K562 (cell line): ENCODE data around the gene TRPM6. TPM values are rescaled to one million over a fixed set of nuclear protein-coding genes. Genes with fewer than 3 reads are reported as not detected.
A peak's percentile ranks its signal among the peaks of the same experiment; 100 is the strongest.

ENCODE experiments used
- ATAC-seq: fragments of 200-7000 bp; cut with Tn5 transposase; 3 replicates; pipeline ENCODE4 v1.9.1; 2020; ENCODE audit warnings: moderate library complexity
- BruUV-seq: library from RNA; stranded (reverse); fragments of 400-500 nt; replicated peaks from 2 replicates; lab custom pipeline; 2021; lab: Mats Ljungman, UMichigan
- CTCF ChIA-PET: fragments of 300-600 bp; formaldehyde crosslinking; extraction: SDS; loops from one replicate; lab custom pipeline; 2021; ENCODE audit warnings: low intra/inter-chr PET ratio; lab: Yijun Ruan, JAX
- POLR2A ChIA-PET: fragments of 300-600, 350-650 bp; sonication (Branson Sonifier 250); formaldehyde crosslinking; extraction: SDS; loops from one replicate; lab custom pipeline; 2021; ENCODE audit warnings: antibody characterized with exemption, inconsistent platforms; lab: Yijun Ruan, JAX
- DNase-seq, 4 experiments: peaks; one replicate each; pipeline versions ENCODE4 v3.0.0 to v3.0.0-alpha.2; 2011 to 2018; ENCODE audit warnings: low spot score in 3 of 4, mixed read lengths in 3 of 4; ENCODE audit errors: extremely low read depth in 1 of 4
- FAIRE-seq: peaks from 2 replicates; lab custom pipeline; 2011; peaks lifted over from hg19 to GRCh38; lab: Jason Lieb, UNC
- H2AFZ ChIP-seq: 2 replicates; pipeline ENCODE4 v1.6.0; 2011; ENCODE audit warnings: low read depth, low read length, control low read depth, inconsistent platforms
- H3K27ac ChIP-seq: fragments of 200-600 bp; 3 replicates; pipeline ENCODE4 v1.8.0; 2011; ENCODE audit warnings: low read depth, mild to moderate bottlenecking, control low read depth, inconsistent platforms, low read length, moderate library complexity, mixed read lengths; ENCODE audit errors: extremely low read depth
- H3K27me3 ChIP-seq, 2 experiments: fragments of 300-600 bp in 1 of 2; 2 replicates in 1 of 2; 3 replicates in 1 of 2; pipeline versions ENCODE4 v1.6.0 to v1.8.0; 2011; ENCODE audit warnings: inconsistent platforms in 2 of 2, low read length in 2 of 2, mild to moderate bottlenecking in 1 of 2, mixed read lengths in 1 of 2, moderate library complexity in 1 of 2; ENCODE audit not compliant: control insufficient read depth in 2 of 2, insufficient read depth in 2 of 2
- H3K36me3 ChIP-seq: fragments of 300-600 bp; 3 replicates; pipeline ENCODE4 v1.8.0; 2011; ENCODE audit warnings: mild to moderate bottlenecking, low read length, inconsistent platforms; ENCODE audit not compliant: control insufficient read depth, insufficient read depth
- H3K4me1 ChIP-seq, 2 experiments: fragments of 200-600 bp in 1 of 2; replicated peaks in 1 of 2; 2 replicates in 1 of 2; 3 replicates in 1 of 2; pipeline versions ENCODE4 v1.5.1 to v1.8.0; 2011; ENCODE audit warnings: inconsistent platforms in 2 of 2, low read length in 2 of 2, mild to moderate bottlenecking in 1 of 2, mixed read lengths in 1 of 2, moderate library complexity in 1 of 2; ENCODE audit not compliant: control insufficient read depth in 2 of 2, insufficient read depth in 2 of 2
- H3K4me2 ChIP-seq: 2 replicates; pipeline ENCODE4 v1.6.1; 2011; ENCODE audit warnings: low read length, control low read depth, inconsistent platforms, mixed read lengths; ENCODE audit not compliant: insufficient read depth
- H3K4me3 ChIP-seq: fragments of 200-600 bp; sonication (generic), shearing (Covaris generic); 2 replicates; pipeline ENCODE4 v1.5.1; 2016; ENCODE audit warnings: control low read depth, inconsistent platforms
- H3K79me2 ChIP-seq: fragments of 200-600 bp; 3 replicates; pipeline ENCODE4 v1.8.0; 2011; ENCODE audit warnings: low read length, inconsistent platforms; ENCODE audit not compliant: control insufficient read depth, insufficient read depth
- H3K9ac ChIP-seq, 2 experiments: 2 replicates each; pipeline versions ENCODE4 v1.6.0 to v1.6.1; 2011; ENCODE audit warnings: low read depth in 2 of 2, low read length in 2 of 2, control low read depth in 1 of 2, inconsistent platforms in 1 of 2, mild to moderate bottlenecking in 1 of 2, mixed read lengths in 1 of 2; ENCODE audit not compliant: insufficient read depth in 1 of 2
- H3K9me1 ChIP-seq: one replicate; pipeline ENCODE4 v1.6.0; 2011; ENCODE audit warnings: inconsistent platforms, mild to moderate bottlenecking, low read length, moderate library complexity; ENCODE audit not compliant: control insufficient read depth, insufficient read depth
- H3K9me3 ChIP-seq: replicated peaks from 2 replicates; pipeline ENCODE4 v1.5.1; 2011; ENCODE audit warnings: low read depth, low read length, inconsistent platforms; ENCODE audit not compliant: control insufficient read depth, insufficient read depth
- H4K20me1 ChIP-seq: replicated peaks from 2 replicates; pipeline ENCODE4 v1.6.1; 2011; ENCODE audit warnings: low read length, inconsistent platforms, mixed read lengths; ENCODE audit not compliant: control insufficient read depth, insufficient read depth
- BCOR ChIP-seq: fragments of 450-650 bp; IDR thresholded peaks from 2 replicates; pipeline ENCODE4 v1.6.1; 2016
- C11orf30 ChIP-seq: fragments of 450-650 bp; IDR thresholded peaks from 2 replicates; pipeline ENCODE4 v1.6.1; 2016; ENCODE audit warnings: low read depth, mild to moderate bottlenecking
- HEY1 ChIP-seq: fragments of 250-450 bp; sonication (Bioruptor Pico); IDR thresholded peaks from 2 replicates; pipeline ENCODE4 v1.5.0; 2020; ENCODE audit warnings: mild to moderate bottlenecking, moderate library complexity, borderline replicate concordance
- KDM1A ChIP-seq, 2 experiments: fragments of 450-650 bp; IDR thresholded peaks; 2 replicates each; pipeline ENCODE4 v1.6.1; 2016; ENCODE audit warnings: mild to moderate bottlenecking in 2 of 2
- MAFF ChIP-seq: IDR thresholded peaks from 2 replicates; pipeline ENCODE4 v1.6.1; 2012; ENCODE audit warnings: low read length, improper control_type of control experiment
- MAFG ChIP-seq: fragments of 450-650 bp; conservative IDR thresholded peaks from 2 replicates; pipeline ENCODE4 v1.6.1; 2016; ENCODE audit warnings: missing genetic modification characterization, missing compliant biosample characterization
- MAFK ChIP-seq: IDR thresholded peaks from 2 replicates; pipeline ENCODE4 v1.6.1; 2011; ENCODE audit warnings: low read length, improper control_type of control experiment
- MTA3 ChIP-seq: fragments of 450-650 bp; formaldehyde crosslinking; IDR thresholded peaks from 2 replicates; pipeline ENCODE4 v1.6.1; 2017; ENCODE audit warnings: mild to moderate bottlenecking, borderline replicate concordance
- PCBP1 ChIP-seq: fragments of 200-400 bp; formaldehyde crosslinking; IDR thresholded peaks from 2 replicates; pipeline ENCODE4 v1.6.1; 2018; ENCODE audit warnings: mild to moderate bottlenecking, low read depth, low read length; ENCODE audit not compliant: poor library complexity, severe bottlenecking
- PHB2 ChIP-seq: fragments of 450-650 bp; IDR thresholded peaks from 2 replicates; pipeline ENCODE4 v1.6.1; 2017; ENCODE audit warnings: low read depth
- RBFOX2 ChIP-seq: fragments of 200-400 bp; formaldehyde crosslinking; IDR thresholded peaks from 2 replicates; pipeline ENCODE4 v1.6.1; 2017; ENCODE audit warnings: low read depth, mild to moderate bottlenecking, low read length, moderate library complexity
- SMAD3 ChIP-seq: fragments of 450-650 bp; formaldehyde crosslinking; conservative IDR thresholded peaks from 2 replicates; pipeline ENCODE4 v1.4.0; 2020; ENCODE audit warnings: mild to moderate bottlenecking
- TARDBP ChIP-seq: fragments of 450-650 bp; IDR thresholded peaks from 2 replicates; pipeline ENCODE4 v1.6.1; 2016
- USF2 ChIP-seq: sonication (generic); formaldehyde crosslinking; IDR thresholded peaks from 2 replicates; pipeline ENCODE4 v1.5.0; 2020; ENCODE audit warnings: missing genetic modification reagents
- ZNF316 ChIP-seq: fragments of 450-650 bp; IDR thresholded peaks from 2 replicates; pipeline ENCODE4 v1.6.1; 2016
- ZNF644 ChIP-seq: fragments of 200-800 bp; sonication (Bioruptor generic); IDR thresholded peaks from 2 replicates; pipeline ENCODE4 v1.6.1; 2016; ENCODE audit warnings: low read depth, missing genetic modification characterization, missing compliant biosample characterization
- WGBS: fragments of 100-300 bp; shearing (Covaris generic); methylation state at CpG from one replicate; pipeline ENCODE4 v1.1.6; 2016; ENCODE audit warnings: low coverage, mixed read lengths; ENCODE audit not compliant: insufficient coverage; ENCODE audit errors: missing lambda C conversion rate; 5-methylcytosine and 5-hydroxymethylcytosine counted together
- in situ Hi-C: fragments of 300-500 bp; cut with MboI; formaldehyde crosslinking; loops from 4 replicates; pipeline ENCODE4 v1.15.0; 2018; ENCODE audit warnings: inconsistent platforms, mixed read lengths
- intact Hi-C: fragments of 100-400 bp; cut with micrococcal nuclease; formaldehyde crosslinking; loops from 2 replicates; pipeline ENCODE4 v1.14.2; 2022
- polyA plus RNA-seq, 8 experiments: library from polyadenylated mRNA; depleted of rRNA in 4 of 8; stranded (reverse) in 5 of 8; unstranded in 3 of 8; fragments of >200 nt; fragmentation: Nextera tagmentation in 2 of 8; fragmentation: Illumina TruSeq in 1 of 8; extraction: Ambion mirVana in 2 of 8; extraction: Trizol in 1 of 8; gene quantifications; 2 replicates each; pipeline versions ENCODE4 v1.2.1 to v1.2.3, GENCODE V29; 2011 to 2014; ENCODE audit warnings: inconsistent platforms in 1 of 8, missing spikeins in 1 of 8
- total RNA-seq, 7 experiments: library from RNA; depleted of rRNA in 6 of 7; stranded (reverse); fragments of >200 nt in 6 of 7; fragmentation: Illumina TruSeq in 2 of 7; extraction: Trizol in 2 of 7; gene quantifications; 2 replicates each; pipeline versions ENCODE4 v1.2.1 to v1.2.3, GENCODE V29; 2011 to 2021; ENCODE audit warnings: low replicate concordance in 1 of 7

TRPM6 gene
- total and polyA plus RNA-seq, 9 of the 15 experiments (the other 6 are each of a cell fraction or from before 2014, with no cell fraction given), result 0.03 to 0.16 (median 0.09) TPM

- Histone ChIP-seq H3K36me3 (no peaks in the 10 kb centered on the region), H4K20me1 (no peaks in the 10 kb centered on the region), H2AFZ (no peak overlapping the region), H3K4me3 (no peak overlapping the region), H3K4me1 (no peaks in the 10 kb centered on the region), H3K9me3 (no peaks in the 10 kb centered on the region), H3K9me1 (no peaks in the 10 kb centered on the region), H3K4me2 (no peak overlapping the region), H3K27me3 (no peaks in the 10 kb centered on the region), H3K27ac (no peak overlapping the region), H3K9ac (no peak overlapping the region), H3K79me2 (no peaks in the 10 kb centered on the region)
- WGBS, result 0% methylated on average over 2 of the region's 2 CpGs
- in situ Hi-C loops, result no loop called here
- BruUV-seq, result no TSS peak
- DNase-seq (no peak), FAIRE-seq (no peak), ATAC-seq (no peak)
- peak; percentile 68 for TF ChIP-seq MAFG (tag)
- no peak for TF ChIP-seq PCBP1
- no peak for TF ChIP-seq ZNF644 (tag)
- peak; percentile 88 for TF ChIP-seq MAFF
- no peak for TF ChIP-seq KDM1A (IDR thresholded peaks at IDR 0.05)
- TF ChIP-seq PHB2, result no peak
- TF ChIP-seq ZNF316, result peak; percentile 81
- TF ChIP-seq MAFK, result peak; percentile 92
- peak; percentile 71 for TF ChIP-seq C11orf30
- ChIA-PET CTCF (no interaction called here), POLR2A (no interaction called here)
- intact Hi-C loops, result no loop called here
Observed at GRCh38 chr9:74718709-74719108, 169.0 kb downstream of the TRPM6 start.

- intact Hi-C loops (no loop called here), in situ Hi-C loops (no loop called here)
- no peaks in the 10 kb centered on the region for H3K9me1 ChIP-seq
- H3K27me3 ChIP-seq, result no peaks in the 10 kb centered on the region
- no peak overlapping the region for H3K9ac ChIP-seq
- H3K4me3 ChIP-seq, result no peak overlapping the region
- H3K27ac ChIP-seq, result no peak overlapping the region
- POLR2A ChIA-PET, result no interaction called here
- FAIRE-seq, result no peak
- ATAC-seq, result no peak
- H3K79me2 ChIP-seq, result no peaks in the 10 kb centered on the region
- CTCF ChIA-PET, result no interaction called here
- H4K20me1 ChIP-seq, result no peaks in the 10 kb centered on the region
- DNase-seq, result no peak
- H3K9me3 ChIP-seq, result no peaks in the 10 kb centered on the region
- no peak overlapping the region for H2AFZ ChIP-seq
- H3K36me3 ChIP-seq, result no peaks in the 10 kb centered on the region
- BruUV-seq, result no TSS peak
- no peak overlapping the region for H3K4me2 ChIP-seq
- H3K4me1 ChIP-seq, result no peaks in the 10 kb centered on the region
- WGBS, result 0% methylated on average over 5 of the region's 5 CpGs
- TF ChIP-seq MTA3, result no peak
- no peak for TF ChIP-seq HEY1 (CRISPR knock-in tag)
- TF ChIP-seq BCOR, result no peak
- no peak for TF ChIP-seq SMAD3 (CRISPR knock-in tag)
- no peak for TF ChIP-seq RBFOX2
- no peak for TF ChIP-seq TARDBP
- no peak for TF ChIP-seq USF2 (CRISPR knock-in tag)
Observed at GRCh38 chr9:74711341-74711740, 176.4 kb downstream of the TRPM6 start.
